HEK293 (cell line): Measurements from ENCODE around the gene DPH7.

Experiments
- MYNN ChIP-seq: fragments of 450-650 bp; formaldehyde crosslinking; IDR thresholded peaks from 2 replicates; pipeline ENCODE4 v1.5.1; 2016; ENCODE audit warnings: missing biosample characterization, missing genetic modification characterization, borderline replicate concordance
- TCF7L2 ChIP-seq: IDR thresholded peaks from 2 replicates; pipeline ENCODE4 v1.6.1; 2011; ENCODE audit warnings: low read depth, mild to moderate bottlenecking, inconsistent platforms, low read length, moderate library complexity, borderline replicate concordance
- ZBTB20 ChIP-seq: fragments of 450-650 bp; formaldehyde crosslinking; IDR thresholded peaks from 2 replicates; pipeline ENCODE4 v1.5.1; 2016; ENCODE audit warnings: missing biosample characterization, missing genetic modification characterization
- ZBTB7A ChIP-seq: fragments of 450-650 bp; formaldehyde crosslinking; IDR thresholded peaks from 2 replicates; pipeline ENCODE4 v1.5.1; 2016; ENCODE audit warnings: low read depth, missing biosample characterization, missing genetic modification characterization
- ZNF18 ChIP-seq: fragments of 450-650 bp; formaldehyde crosslinking; IDR thresholded peaks from 2 replicates; pipeline ENCODE4 v1.5.1; 2016; ENCODE audit warnings: missing biosample characterization, missing genetic modification characterization
- ZNF211 ChIP-seq: fragments of 450-650 bp; formaldehyde crosslinking; IDR thresholded peaks from 2 replicates; pipeline ENCODE4 v1.5.1; 2016; ENCODE audit warnings: low read depth, missing biosample characterization, missing genetic modification characterization
- ZNF660 ChIP-seq: fragments of 450-650 bp; IDR thresholded peaks from 2 replicates; pipeline ENCODE4 v1.5.1; 2018; ENCODE audit warnings: missing biosample characterization, mild to moderate bottlenecking, missing genetic modification characterization
- TF ChIP-seq, protein P1 (sequence below): fragments of 450-650 bp; formaldehyde crosslinking; IDR thresholded peaks from 2 replicates; pipeline ENCODE4 v1.5.1; 2016; ENCODE audit warnings: missing biosample characterization, missing genetic modification characterization

GRCh38 chr9:137589441-137590122 lies 10.9 kb upstream of the DPH7 start:
- TF ChIP-seq MYNN (tag by site-specific recombination), result no peak
- TF ChIP-seq, protein P1, sequence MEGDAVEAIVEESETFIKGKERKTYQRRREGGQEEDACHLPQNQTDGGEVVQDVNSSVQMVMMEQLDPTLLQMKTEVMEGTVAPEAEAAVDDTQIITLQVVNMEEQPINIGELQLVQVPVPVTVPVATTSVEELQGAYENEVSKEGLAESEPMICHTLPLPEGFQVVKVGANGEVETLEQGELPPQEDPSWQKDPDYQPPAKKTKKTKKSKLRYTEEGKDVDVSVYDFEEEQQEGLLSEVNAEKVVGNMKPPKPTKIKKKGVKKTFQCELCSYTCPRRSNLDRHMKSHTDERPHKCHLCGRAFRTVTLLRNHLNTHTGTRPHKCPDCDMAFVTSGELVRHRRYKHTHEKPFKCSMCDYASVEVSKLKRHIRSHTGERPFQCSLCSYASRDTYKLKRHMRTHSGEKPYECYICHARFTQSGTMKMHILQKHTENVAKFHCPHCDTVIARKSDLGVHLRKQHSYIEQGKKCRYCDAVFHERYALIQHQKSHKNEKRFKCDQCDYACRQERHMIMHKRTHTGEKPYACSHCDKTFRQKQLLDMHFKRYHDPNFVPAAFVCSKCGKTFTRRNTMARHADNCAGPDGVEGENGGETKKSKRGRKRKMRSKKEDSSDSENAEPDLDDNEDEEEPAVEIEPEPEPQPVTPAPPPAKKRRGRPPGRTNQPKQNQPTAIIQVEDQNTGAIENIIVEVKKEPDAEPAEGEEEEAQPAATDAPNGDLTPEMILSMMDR (tag by site-specific recombination), result no peak
- TF ChIP-seq ZBTB20 (tag by site-specific recombination), result peak; percentile 38; the same call in 1 of the 2 replicates
- TF ChIP-seq ZNF660 (tag by site-specific recombination), result peak; percentile 21; the same call in 1 of the 2 replicates
- TF ChIP-seq ZBTB7A (tag by site-specific recombination), result no peak
- TF ChIP-seq ZNF18 (tag by site-specific recombination), result no peak
- no peak for TF ChIP-seq ZNF211 (tag by site-specific recombination)
- TF ChIP-seq TCF7L2, result no peak
